HUES64 (cell line): Measurements from ENCODE around the gene PI4K2A.

Experiments used
- H3K27ac ChIP-seq: 2 replicates; pipeline ENCODE4 v1.7.0; 2013; ENCODE audit warnings: low read depth, low read length, inconsistent platforms
- H3K27me3 ChIP-seq: 2 replicates; pipeline ENCODE4 v1.6.1; 2013; ENCODE audit warnings: mild to moderate bottlenecking, low read length; ENCODE audit not compliant: insufficient read depth
- H3K36me3 ChIP-seq: 2 replicates; pipeline ENCODE4 v1.6.1; 2013; ENCODE audit warnings: mild to moderate bottlenecking, low read length; ENCODE audit not compliant: insufficient read depth
- H3K4me1 ChIP-seq: 2 replicates; pipeline ENCODE4 v1.6.1; 2013; ENCODE audit warnings: mild to moderate bottlenecking, low read length, moderate library complexity; ENCODE audit not compliant: insufficient read depth
- H3K4me3 ChIP-seq: 2 replicates; pipeline ENCODE4 v1.5.1; 2013; ENCODE audit warnings: mild to moderate bottlenecking, low read length, moderate library complexity
- H3K9ac ChIP-seq: 2 replicates; pipeline ENCODE4 v1.6.1; 2013; ENCODE audit warnings: mild to moderate bottlenecking, low read depth, low read length
- H3K9me3 ChIP-seq: 2 replicates; pipeline ENCODE4 v1.6.1; 2013; ENCODE audit warnings: low read depth, low read length; ENCODE audit not compliant: insufficient read depth
- WGBS: fragments of 150-250, 120-280 bp; methylation state at CpG from one replicate; pipeline ENCODE4 v1.1.7; 2013; ENCODE audit warnings: missing lambda C conversion rate; 5-methylcytosine and 5-hydroxymethylcytosine counted together

PI4K2A gene

DNA sequence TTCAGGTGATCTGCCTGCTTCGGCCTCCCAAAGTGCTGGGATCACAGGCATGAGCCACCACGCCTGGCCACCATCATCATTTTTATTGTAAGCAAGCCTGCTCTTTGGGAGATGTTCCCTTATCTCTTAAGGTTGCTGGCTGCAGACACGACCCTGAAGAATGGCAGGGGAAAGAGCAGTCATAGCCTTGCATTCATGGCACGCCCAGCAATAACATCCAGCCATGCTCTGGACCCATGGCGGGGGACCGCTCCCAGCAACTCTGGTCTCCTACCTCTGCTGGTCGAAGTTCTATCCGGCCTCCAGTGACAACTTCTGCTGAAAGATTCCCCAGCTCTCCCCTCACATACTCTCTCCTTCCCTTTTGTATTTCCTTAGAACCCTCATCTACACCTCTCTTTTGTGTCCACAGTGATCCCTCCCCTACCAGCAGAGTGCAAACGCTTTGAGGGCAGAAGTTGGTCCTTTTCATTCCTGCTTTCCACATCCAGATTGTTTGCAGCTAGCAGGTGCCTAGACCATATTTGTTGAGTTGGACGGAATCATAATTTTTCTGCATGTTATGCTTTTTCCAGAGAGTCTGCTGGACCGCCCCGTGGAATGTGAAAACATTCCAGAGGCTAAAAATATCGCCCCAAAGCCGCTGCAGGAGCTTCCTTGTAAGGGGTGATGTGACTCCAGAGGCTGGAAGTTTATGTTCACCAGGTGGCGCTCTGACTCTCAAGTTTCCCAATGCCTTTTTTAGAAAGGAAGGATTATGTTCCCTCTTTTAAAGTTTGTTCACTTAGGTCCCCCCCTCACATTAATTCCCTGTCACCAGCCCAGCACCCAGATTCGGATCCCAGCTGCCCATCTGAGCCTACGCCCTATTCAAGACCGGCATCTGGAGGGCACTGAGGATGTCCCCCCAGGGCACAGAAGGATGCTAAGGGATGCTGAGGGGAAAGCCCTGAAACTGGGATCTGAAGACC lies 68.8 kb downstream of the PI4K2A start:
- no peaks in the 10 kb centered on the region for H3K9me3 ChIP-seq
- H3K4me3 ChIP-seq: no peak overlapping the region
- H3K9ac ChIP-seq: no peak overlapping the region
- no peaks in the 10 kb centered on the region for H3K36me3 ChIP-seq
- H3K4me1 ChIP-seq: peaks cover 5% of the 10 kb centered on the region; the same call in 1 of the 2 replicates
- 48% methylated on average over 18 of the region's 18 CpGs for WGBS
- H3K27me3 ChIP-seq: no peaks in the 10 kb centered on the region
- no peak overlapping the region for H3K27ac ChIP-seq

- no peak overlapping the region for H3K9ac ChIP-seq
- H3K9me3 ChIP-seq: no peaks in the 10 kb centered on the region
- peaks cover 21% of the 10 kb centered on the region for H3K4me1 ChIP-seq
- H3K27me3 ChIP-seq: no peaks in the 10 kb centered on the region
- H3K36me3 ChIP-seq: peaks cover 6% of the 10 kb centered on the region; the same call in 1 of the 2 replicates
- 94% methylated on average over 9 of the region's 9 CpGs for WGBS
- H3K27ac ChIP-seq: no peak overlapping the region
- no peak overlapping the region for H3K4me3 ChIP-seq
These were observed 71.4 kb downstream of the PI4K2A start for GRCh38 chr10:97711640-97712572.

- Histone ChIP-seq H3K9me3 (no peaks in the 10 kb centered on the region), H3K27me3 (no peaks in the 10 kb centered on the region), H3K4me3 (peak within 1 kb of the TSS; percentile 69), H3K4me1 (peaks cover 27% of the 10 kb centered on the region), H3K36me3 (peaks cover 17% of the 10 kb centered on the region), H3K9ac (peak within 1 kb of the TSS; percentile 76), H3K27ac (peak within 1 kb of the TSS; percentile 67)
- WGBS: 2% methylated on average over 37 of the region's 37 CpGs
These were observed 72.9 kb downstream of the PI4K2A start, which contains the start of gene MARVELD1 for GRCh38 chr10:97713339-97713825. Gene MARVELD1, plus strand, starts transcription at chr10:97713730. Its CDS starts 147 bp downstream, at chr10:97713877.

GRCh38 chr10:97713826-97714400 lies 73.4 kb downstream of the PI4K2A start:
- Histone ChIP-seq H3K4me1 (peaks cover 32% of the 10 kb centered on the region), H3K36me3 (peaks cover 17% of the 10 kb centered on the region), H3K4me3 (peak overlapping the region; percentile 69), H3K9ac (peak overlapping the region; percentile 76), H3K9me3 (no peaks in the 10 kb centered on the region), H3K27me3 (no peaks in the 10 kb centered on the region), H3K27ac (peak overlapping the region; percentile 67)
- under 1% methylated on average over 69 of the region's 69 CpGs for WGBS

DNA sequence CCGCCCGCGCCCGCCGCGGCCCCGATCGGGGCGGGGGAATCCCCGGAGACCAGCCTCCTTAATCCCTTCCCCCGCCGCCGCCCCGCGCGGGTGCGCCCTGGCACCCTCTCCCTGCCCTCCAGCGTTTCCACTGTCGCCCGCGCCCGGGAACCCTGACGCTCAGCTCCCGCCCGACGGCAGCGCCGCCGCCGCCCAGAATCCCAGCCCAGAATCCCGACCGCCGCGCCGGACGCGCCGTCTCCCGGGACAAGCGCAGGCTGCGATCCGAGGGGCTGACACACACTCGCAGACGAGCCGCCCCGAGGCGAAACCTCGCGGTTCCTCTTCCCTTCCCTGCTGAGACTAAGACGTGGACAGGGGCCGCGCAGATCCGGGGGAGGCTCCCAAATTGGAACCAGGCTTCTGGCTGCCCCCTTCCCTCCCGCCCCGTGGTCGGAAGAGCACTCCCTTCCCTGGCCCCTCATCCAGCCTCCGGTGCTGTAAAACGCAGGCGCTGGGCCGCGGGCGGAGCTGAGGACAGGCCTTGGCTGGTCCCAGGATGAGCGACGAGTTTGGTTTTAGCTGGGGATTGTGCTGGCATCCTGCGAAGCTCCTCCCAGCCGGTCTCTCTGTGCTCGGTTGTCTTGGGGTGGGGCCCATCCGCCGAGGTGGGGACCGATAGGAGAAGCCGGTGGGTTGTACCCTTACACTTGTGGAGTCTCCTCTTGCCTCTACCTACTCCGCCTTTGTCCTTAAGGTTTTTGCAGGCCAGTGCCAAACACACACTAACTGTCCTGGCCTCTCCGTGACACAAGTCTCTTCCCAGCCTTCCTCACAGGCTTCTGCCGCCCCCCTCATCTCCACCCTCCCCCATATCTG lies 74.2 kb downstream of the PI4K2A start:
- Histone ChIP-seq H3K9me3 (no peaks in the 10 kb centered on the region), H3K27ac (peak overlapping the region; percentile 67), H3K4me1 (peaks cover 39% of the 10 kb centered on the region), H3K9ac (peak overlapping the region; percentile 76), H3K4me3 (peak overlapping the region; percentile 69), H3K27me3 (no peaks in the 10 kb centered on the region), H3K36me3 (peaks cover 17% of the 10 kb centered on the region)
- under 1% methylated on average over 74 of the region's 74 CpGs for WGBS

DNA sequence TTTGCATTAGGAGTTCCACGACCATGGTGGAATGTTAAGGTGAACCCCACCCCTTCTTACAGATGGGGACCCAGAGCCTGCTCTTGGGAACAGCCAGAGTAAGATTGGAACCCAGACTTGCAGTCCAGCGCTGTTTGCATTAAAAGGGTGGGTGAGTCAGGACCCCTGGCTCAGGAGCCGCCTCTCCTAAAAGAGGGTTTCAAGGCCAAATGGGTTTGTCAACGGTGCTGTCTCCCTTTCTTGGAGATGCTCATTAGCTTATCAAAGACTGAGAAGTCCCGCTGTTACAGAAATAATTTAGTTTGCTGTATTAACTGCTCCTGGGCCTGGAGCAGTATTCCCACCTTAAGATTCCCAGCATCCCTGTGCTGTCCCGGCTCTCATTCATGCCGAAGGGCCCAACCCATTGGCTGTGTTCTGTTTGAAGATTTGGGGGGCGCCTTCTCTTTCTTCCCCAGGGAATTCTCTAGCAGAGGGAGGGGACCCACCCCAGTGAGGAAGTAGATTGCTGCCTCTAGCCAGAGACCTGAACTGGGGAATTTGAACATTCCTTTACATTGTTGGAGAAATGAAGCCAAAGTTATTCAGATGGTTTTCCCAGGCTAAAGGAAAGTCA lies 74.9 kb downstream of the PI4K2A start:
- Histone ChIP-seq H3K4me3 (peak overlapping the region; percentile 69), H3K9ac (peak overlapping the region; percentile 76), H3K27ac (peak overlapping the region; percentile 60; the same call in 1 of the 2 replicates), H3K36me3 (peaks cover 17% of the 10 kb centered on the region), H3K4me1 (peaks cover 43% of the 10 kb centered on the region), H3K27me3 (no peaks in the 10 kb centered on the region), H3K9me3 (no peaks in the 10 kb centered on the region)
- WGBS: 18% methylated on average over 8 of the region's 8 CpGs

- Histone ChIP-seq H3K4me3 (no peak overlapping the region), H3K27ac (no peak overlapping the region), H3K27me3 (no peaks in the 10 kb centered on the region), H3K9ac (no peak overlapping the region), H3K4me1 (peaks cover 43% of the 10 kb centered on the region), H3K36me3 (peaks cover 17% of the 10 kb centered on the region), H3K9me3 (no peaks in the 10 kb centered on the region)
- WGBS: 93% methylated on average over 7 of the region's 7 CpGs
These were observed 77.2 kb downstream of the PI4K2A start for GRCh38 chr10:97717627-97718026.

DNA sequence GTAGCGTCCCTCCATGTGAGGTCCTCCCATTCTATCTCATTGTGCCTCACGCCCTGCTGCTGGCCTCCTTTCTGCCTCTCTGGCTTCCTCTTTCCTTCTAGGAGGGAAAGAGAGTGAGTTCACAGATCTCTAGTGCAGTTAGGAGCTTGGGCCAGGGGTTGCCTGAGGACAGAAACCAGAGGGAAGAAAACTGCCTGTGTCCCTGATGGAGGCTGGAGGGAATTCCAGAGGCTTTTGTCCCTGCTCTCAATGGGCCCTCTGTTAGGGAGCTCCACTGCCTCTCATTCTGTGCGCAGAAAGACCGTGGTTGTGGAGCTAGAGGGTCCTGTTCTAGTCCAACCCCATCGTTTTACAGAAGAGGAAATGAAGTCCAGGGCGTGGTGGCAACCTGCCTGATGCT lies 77.7 kb downstream of the PI4K2A start:
- Histone ChIP-seq H3K4me3 (no peak overlapping the region), H3K9ac (no peak overlapping the region), H3K27ac (no peak overlapping the region), H3K9me3 (no peaks in the 10 kb centered on the region), H3K27me3 (no peaks in the 10 kb centered on the region), H3K4me1 (peaks cover 37% of the 10 kb centered on the region), H3K36me3 (peaks cover 17% of the 10 kb centered on the region)
- 80% methylated on average over 6 of the region's 6 CpGs for WGBS

DNA sequence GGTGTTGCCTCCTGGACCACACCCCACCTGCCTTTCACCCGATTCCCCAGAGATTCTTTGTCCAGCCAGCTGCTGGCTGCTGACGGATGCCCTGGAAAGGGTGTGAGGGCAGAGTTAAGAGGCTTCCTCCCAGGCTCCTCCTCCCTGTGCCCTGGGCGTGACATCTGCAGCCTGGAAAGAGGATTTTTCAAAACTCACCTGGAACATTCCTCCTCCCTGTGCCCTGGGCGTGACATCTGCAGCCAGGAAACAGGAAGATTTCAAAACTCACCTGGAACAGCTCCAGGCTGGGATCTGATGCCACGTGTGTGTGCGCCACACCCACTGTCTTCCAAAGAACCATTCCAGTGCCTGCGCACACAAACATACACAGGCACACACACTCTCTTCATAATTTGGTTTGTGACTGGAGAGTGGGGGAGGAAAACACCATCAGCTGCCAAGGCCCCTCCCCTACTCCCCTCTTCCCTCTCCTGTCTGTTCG lies 78.2 kb downstream of the PI4K2A start:
- no peaks in the 10 kb centered on the region for H3K27me3 ChIP-seq
- H3K4me1 ChIP-seq: peaks cover 37% of the 10 kb centered on the region
- H3K27ac ChIP-seq: peak overlapping the region; percentile 41; the same call in 1 of the 2 replicates
- H3K36me3 ChIP-seq: peaks cover 17% of the 10 kb centered on the region
- no peaks in the 10 kb centered on the region for H3K9me3 ChIP-seq
- WGBS: 84% methylated on average over 8 of the region's 8 CpGs
- no peak overlapping the region for H3K4me3 ChIP-seq
- no peak overlapping the region for H3K9ac ChIP-seq
